DND-41 (cell line): ENCODE measurements around the gene FMN1.

Experiments used
- ATAC-seq: fragments of 200-7000 bp; cut with Tn5 transposase; 3 replicates; pipeline ENCODE4 v1.9.1; 2021; ENCODE audit warnings: low read depth; ENCODE audit not compliant: insufficient read depth
- DNase-seq: peaks from one replicate; pipeline ENCODE4 v3.0.0-alpha.2; 2020
- H2AFZ ChIP-seq: 2 replicates; pipeline ENCODE4 v1.6.0; 2012; ENCODE audit warnings: low read depth, low read length
- H3K27ac ChIP-seq: 2 replicates; pipeline ENCODE4 v1.5.1; 2012; ENCODE audit warnings: low read length, inconsistent platforms
- H3K27me3 ChIP-seq: fragments of 200-600 bp; sonication (generic); 2 replicates; pipeline ENCODE4 v1.6.0; 2012; ENCODE audit warnings: low read length, mild to moderate bottlenecking, inconsistent platforms; ENCODE audit not compliant: insufficient read depth, poor library complexity
- H3K36me3 ChIP-seq: 2 replicates; pipeline ENCODE4 v1.5.1; 2012; ENCODE audit warnings: low read length, inconsistent platforms; ENCODE audit not compliant: insufficient read depth
- H3K4me1 ChIP-seq: 2 replicates; pipeline ENCODE4 v1.5.1; 2012; ENCODE audit warnings: mild to moderate bottlenecking, low read length; ENCODE audit not compliant: insufficient read depth
- H3K4me2 ChIP-seq: 2 replicates; pipeline ENCODE4 v1.6.0; 2012; ENCODE audit warnings: mild to moderate bottlenecking, moderate library complexity, low read length, inconsistent platforms; ENCODE audit not compliant: insufficient read depth
- H3K4me3 ChIP-seq, 2 experiments: fragments of 200-600 bp in 1 of 2; shearing (Covaris generic) in 1 of 2; 2 replicates each; pipeline ENCODE4 v1.5.1; 2012 to 2016; ENCODE audit warnings: inconsistent platforms in 2 of 2, low read length in 2 of 2, mild to moderate bottlenecking in 2 of 2, low read depth in 1 of 2, moderate library complexity in 1 of 2
- H3K79me2 ChIP-seq: 2 replicates; pipeline ENCODE4 v1.6.0; 2012; ENCODE audit warnings: low read length, inconsistent platforms; ENCODE audit not compliant: insufficient read depth
- H3K9ac ChIP-seq: 2 replicates; pipeline ENCODE4 v1.6.0; 2012; ENCODE audit warnings: low read depth, mild to moderate bottlenecking, inconsistent platforms, low read length, moderate library complexity
- H3K9me3 ChIP-seq: 2 replicates; pipeline ENCODE4 v1.5.1; 2012; ENCODE audit warnings: low read length, moderate library complexity, mild to moderate bottlenecking, inconsistent platforms; ENCODE audit not compliant: insufficient read depth, severe bottlenecking
- H4K20me1 ChIP-seq: 2 replicates; pipeline ENCODE4 v1.6.0; 2012; ENCODE audit warnings: low read length; ENCODE audit not compliant: insufficient read depth
- CTCF ChIP-seq: IDR thresholded peaks from 2 replicates; pipeline ENCODE4 v1.5.1; 2012; ENCODE audit warnings: borderline replicate concordance, low read length, moderate library complexity, mild to moderate bottlenecking; ENCODE audit not compliant: poor library complexity, severe bottlenecking; ENCODE audit errors: extremely low read depth
- EZH2 ChIP-seq: IDR thresholded peaks from 3 replicates; pipeline ENCODE4 v1.6.1; 2012; ENCODE audit warnings: borderline replicate concordance, low read depth, mild to moderate bottlenecking, moderate library complexity, low read length, inconsistent platforms; ENCODE audit not compliant: severe bottlenecking

FMN1 gene

DNA sequence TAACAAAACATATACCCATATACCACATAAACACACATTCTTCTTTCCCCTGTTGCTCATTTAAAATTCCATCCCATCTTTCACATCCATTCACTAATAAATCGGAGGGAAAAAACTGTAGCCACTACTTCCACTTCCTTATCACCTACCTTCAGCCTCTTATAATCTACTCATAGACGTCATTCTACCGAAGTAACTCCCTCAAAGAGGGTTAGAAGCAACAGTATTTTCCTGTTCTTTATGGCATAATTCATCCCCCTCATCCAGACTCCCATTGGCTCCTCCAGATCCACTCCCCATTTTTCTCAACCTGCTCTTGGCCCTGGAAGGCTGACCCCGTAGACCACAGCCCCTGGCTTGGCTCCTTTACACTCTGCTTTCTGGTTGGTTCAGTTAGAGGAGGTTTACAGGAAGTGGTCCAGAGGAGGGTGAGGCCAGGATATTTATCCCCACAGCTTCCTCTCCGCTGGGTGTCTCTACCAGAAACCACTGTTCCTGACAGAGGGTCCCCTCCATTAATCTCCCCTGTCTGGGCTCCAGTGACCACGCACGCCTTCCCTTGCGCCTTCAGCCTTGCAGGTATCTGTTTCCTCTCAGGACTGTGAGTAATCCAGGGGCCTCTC lies 46.3 kb downstream of the FMN1 start:
- H4K20me1 ChIP-seq: no peaks in the 10 kb centered on the region
- no peak overlapping the region for H3K4me3 ChIP-seq
- H3K27ac ChIP-seq: no peak overlapping the region
- H3K79me2 ChIP-seq: no peaks in the 10 kb centered on the region
- H3K4me1 ChIP-seq: no peaks in the 10 kb centered on the region
- ATAC-seq (0 out of 3 replicates have a peak, but pooled peaks have one; percentile 24), DNase-seq (peak; percentile 11)
- no peak overlapping the region for H3K9ac ChIP-seq
- TF ChIP-seq EZH2: no peak
- no peak for TF ChIP-seq CTCF
- H3K4me2 ChIP-seq: no peak overlapping the region
- H3K9me3 ChIP-seq: no peaks in the 10 kb centered on the region
- H3K27me3 ChIP-seq: no peaks in the 10 kb centered on the region
- H2AFZ ChIP-seq: no peak overlapping the region
- H3K36me3 ChIP-seq: no peaks in the 10 kb centered on the region

DNA sequence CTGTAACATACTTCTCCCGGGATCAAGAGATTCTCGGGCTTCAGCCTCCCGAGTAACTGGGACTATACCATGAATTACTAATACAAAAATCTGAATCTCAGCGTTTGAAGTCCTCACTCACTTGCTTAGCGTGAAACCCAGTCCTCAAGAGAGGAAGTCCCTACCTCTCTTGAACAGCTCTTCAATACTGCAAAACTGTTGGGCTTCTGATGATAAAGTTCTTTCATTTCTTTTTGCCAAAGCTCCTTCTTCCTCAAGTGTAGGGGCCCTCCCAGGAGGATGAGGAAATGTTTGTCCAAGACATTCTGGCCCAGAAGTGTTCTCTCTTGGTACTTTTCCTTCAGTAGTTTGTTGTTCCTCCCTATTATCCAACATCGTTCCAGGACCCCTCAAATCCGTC lies 48.5 kb downstream of the FMN1 start:
- TF ChIP-seq CTCF (no peak), EZH2 (no peak)
- Histone ChIP-seq H3K79me2 (no peaks in the 10 kb centered on the region), H3K36me3 (no peaks in the 10 kb centered on the region), H3K9me3 (no peaks in the 10 kb centered on the region), H3K4me3 (no peak overlapping the region), H3K4me1 (no peaks in the 10 kb centered on the region), H3K9ac (no peak overlapping the region), H4K20me1 (no peaks in the 10 kb centered on the region), H3K27me3 (no peaks in the 10 kb centered on the region), H3K4me2 (no peak overlapping the region), H2AFZ (no peak overlapping the region), H3K27ac (no peak overlapping the region)
- DNase-seq (no peak), ATAC-seq (no peak)

GRCh38 chr15:33145447-33145846 lies 49.1 kb downstream of the FMN1 start:
- no peaks in the 10 kb centered on the region for H3K79me2 ChIP-seq
- no peak overlapping the region for H3K27ac ChIP-seq
- H3K36me3 ChIP-seq: no peaks in the 10 kb centered on the region
- H3K4me3 ChIP-seq: no peak overlapping the region
- no peak overlapping the region for H2AFZ ChIP-seq
- no peaks in the 10 kb centered on the region for H3K27me3 ChIP-seq
- no peak overlapping the region for H3K9ac ChIP-seq
- H3K9me3 ChIP-seq: no peaks in the 10 kb centered on the region
- DNase-seq (no peak), ATAC-seq (no peak)
- no peaks in the 10 kb centered on the region for H4K20me1 ChIP-seq
- no peaks in the 10 kb centered on the region for H3K4me1 ChIP-seq
- no peak overlapping the region for H3K4me2 ChIP-seq
- TF ChIP-seq EZH2: no peak
- TF ChIP-seq CTCF: no peak

DNA sequence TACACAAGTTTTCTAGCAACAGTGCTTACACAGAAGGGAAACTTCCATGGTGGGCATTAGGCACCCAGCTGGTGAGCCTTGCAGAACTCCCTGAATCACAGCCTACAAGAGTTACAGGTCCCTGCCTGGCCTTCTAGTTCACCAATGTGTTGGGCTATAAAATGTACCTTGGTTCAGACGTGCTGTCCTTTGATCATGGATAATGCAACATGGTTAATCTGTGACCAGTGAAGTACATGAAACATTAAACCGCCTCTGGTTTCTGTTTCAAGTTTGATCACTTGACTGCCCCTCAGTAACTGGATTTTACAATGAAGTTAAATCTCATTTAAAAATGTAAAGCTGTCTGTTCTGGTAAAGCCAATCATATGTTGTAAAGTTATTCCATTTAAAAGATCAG lies 51.8 kb downstream of the FMN1 start:
- Histone ChIP-seq H3K4me3 (no peak overlapping the region), H4K20me1 (no peaks in the 10 kb centered on the region), H3K27me3 (no peaks in the 10 kb centered on the region), H3K27ac (no peak overlapping the region), H3K9me3 (no peaks in the 10 kb centered on the region), H2AFZ (no peak overlapping the region), H3K4me2 (no peak overlapping the region), H3K4me1 (no peaks in the 10 kb centered on the region), H3K9ac (no peak overlapping the region), H3K36me3 (no peaks in the 10 kb centered on the region), H3K79me2 (no peaks in the 10 kb centered on the region)
- DNase-seq (no peak), ATAC-seq (no peak)
- TF ChIP-seq EZH2 (no peak), CTCF (no peak)
